Fibroblast of pulmonary artery (primary cell): ENCODE measurements around the gene GLCE.
A peak's percentile ranks its signal among the peaks of the same experiment; 100 is the strongest.

Experiments used
- DNase-seq: peaks from one replicate; pipeline ENCODE4 v3.0.0-alpha.2; 2010; ENCODE audit warnings: low read depth
- H3K4me3 ChIP-seq: replicated peaks from 2 replicates; pipeline ENCODE4 v1.5.1; 2011; ENCODE audit warnings: low read depth, mild to moderate bottlenecking, control low read depth, low read length, moderate library complexity
- CTCF ChIP-seq: IDR thresholded peaks from 2 replicates; pipeline ENCODE4 v1.5.1; 2011; ENCODE audit warnings: mild to moderate bottlenecking, control low read depth, low read length, inconsistent platforms; ENCODE audit errors: missing control alignments

Gene GLCE

GRCh38 chr15:69160141-69160993 lies at the start of gene GLCE:
Gene GLCE, plus strand, starts transcription at chr15:69160635. Its CDS starts 95,172 bp downstream, at chr15:69255807.
- DNase-seq = peak; percentile 96
- peak within 1 kb of the TSS; percentile 86 for H3K4me3 ChIP-seq
- TF ChIP-seq CTCF = no peak

GRCh38 chr15:69114331-69114928 lies 46.0 kb upstream of the GLCE start:
- no peak for DNase-seq
- no peak overlapping the region for H3K4me3 ChIP-seq
- no peak for TF ChIP-seq CTCF

- no peak for DNase-seq
- H3K4me3 ChIP-seq = no peak overlapping the region
- TF ChIP-seq CTCF = no peak
These were observed 45.4 kb upstream of the GLCE start for GRCh38 chr15:69115031-69115430.

- DNase-seq = no peak
These were observed 44.0 kb upstream of the GLCE start for GRCh38 chr15:69116391-69116790.

GRCh38 chr15:69117431-69117871 lies 43.0 kb upstream of the GLCE start:
- H3K4me3 ChIP-seq = no peak overlapping the region
- DNase-seq = no peak
- no peak for TF ChIP-seq CTCF

More at GRCh38 chr15:69116391-69116790, 44.0 kb upstream of the GLCE start:
- H3K4me3 ChIP-seq = no peak overlapping the region
- TF ChIP-seq CTCF = no peak

- peak; percentile 29 for DNase-seq
- TF ChIP-seq CTCF = no peak
- no peak overlapping the region for H3K4me3 ChIP-seq
These were observed 42.3 kb upstream of the GLCE start for GRCh38 chr15:69118089-69118488.
